SU-DHL-6 (cell line): Measurements from ENCODE around the gene ITPR1.

Experiments
- H2AFZ ChIP-seq: fragments of 200-600 bp; sonication (generic); 2 replicates; pipeline ENCODE4 v1.6.1; 2014; ENCODE audit warnings: low read depth, mild to moderate bottlenecking, moderate library complexity, mixed read lengths, antibody characterized with exemption, low read length; ENCODE audit not compliant: severe bottlenecking
- H3F3A ChIP-seq: fragments of 200-600 bp; shearing (Covaris generic); 2 replicates; pipeline ENCODE4 v1.6.0; 2016; ENCODE audit warnings: antibody characterized with exemption, mild to moderate bottlenecking; ENCODE audit not compliant: insufficient read depth
- H3K27ac ChIP-seq: fragments of 200-600 bp; sonication (generic); 2 replicates; pipeline ENCODE4 v1.5.1; 2016; ENCODE audit warnings: low read depth, mild to moderate bottlenecking, low read length, moderate library complexity, mixed read lengths
- H3K27me3 ChIP-seq: fragments of 200-600 bp; sonication (generic), shearing (Covaris generic); 2 replicates; pipeline ENCODE4 v1.6.0; 2014; ENCODE audit warnings: mild to moderate bottlenecking, low read length
- H3K36me3 ChIP-seq: fragments of 200-600 bp; sonication (generic); 2 replicates; pipeline ENCODE4 v1.6.1; 2014; ENCODE audit warnings: mild to moderate bottlenecking, low read length, mixed read lengths
- H3K4me2 ChIP-seq: fragments of 300-600, 200-600 bp; shearing (Covaris generic), sonication (generic); 2 replicates; pipeline ENCODE4 v1.6.0; 2014; ENCODE audit warnings: low read length, low read depth, mild to moderate bottlenecking; ENCODE audit not compliant: poor library complexity, severe bottlenecking
- H3K4me3 ChIP-seq: fragments of 200-600 bp; sonication (generic); 2 replicates; pipeline ENCODE4 v1.5.1; 2014; ENCODE audit warnings: antibody characterized with exemption, low read length, mild to moderate bottlenecking, mixed read lengths; ENCODE audit not compliant: insufficient read depth, poor library complexity, severe bottlenecking
- H3K79me2 ChIP-seq: fragments of 200-600 bp; sonication (generic); 2 replicates; pipeline ENCODE4 v1.6.1; 2014; ENCODE audit warnings: mild to moderate bottlenecking, low read length, moderate library complexity; ENCODE audit not compliant: insufficient read depth
- H3K9ac ChIP-seq: fragments of 200-600 bp; sonication (generic); 2 replicates; pipeline ENCODE4 v1.7.0; 2014; ENCODE audit warnings: mild to moderate bottlenecking, low read length
- H3K9me2 ChIP-seq: fragments of 200-600 bp; sonication (generic); replicated peaks from 2 replicates; pipeline ENCODE4 v1.6.1; 2014; ENCODE audit warnings: low read length; ENCODE audit not compliant: insufficient read depth
- H3K9me3 ChIP-seq: fragments of 200-600 bp; sonication (generic); 2 replicates; pipeline ENCODE4 v1.6.1; 2014; ENCODE audit warnings: low read length, mixed read lengths; ENCODE audit not compliant: insufficient read depth
- H4K20me1 ChIP-seq: fragments of 200-600 bp; sonication (generic); 2 replicates; pipeline ENCODE4 v1.6.1; 2014; ENCODE audit warnings: low read depth, mild to moderate bottlenecking, antibody characterized with exemption, low read length, moderate library complexity, mixed read lengths
- CTCF ChIP-seq: fragments of 200-600 bp; sonication (generic); IDR thresholded peaks from one replicate; pipeline ENCODE4 v1.5.1; 2017; ENCODE audit warnings: antibody characterized with exemption, mild to moderate bottlenecking, low read length, moderate library complexity; ENCODE audit not compliant: insufficient read depth, poor library complexity, severe bottlenecking
- EZH2phosphoT487 ChIP-seq: fragments of 200-600 bp; sonication (generic), shearing (Covaris generic); conservative IDR thresholded peaks from 2 replicates; pipeline ENCODE4 v1.6.1; 2018; ENCODE audit warnings: mild to moderate bottlenecking, antibody characterized with exemption, low read length, moderate library complexity, mixed read lengths

Gene ITPR1

GRCh38 chr3:4856136-4856535 is 363.0 kb downstream of the ITPR1 start:
- no peaks in the 10 kb centered on the region for H3F3A ChIP-seq
- no peaks in the 10 kb centered on the region for H3K36me3 ChIP-seq
- no peaks in the 10 kb centered on the region for H3K27me3 ChIP-seq
- H3K79me2 ChIP-seq, result no peaks in the 10 kb centered on the region
- no peak overlapping the region for H3K9ac ChIP-seq
- no peaks in the 10 kb centered on the region for H4K20me1 ChIP-seq
- no peaks in the 10 kb centered on the region for H3K9me3 ChIP-seq
- no peak overlapping the region for H2AFZ ChIP-seq
- no peak overlapping the region for H3K27ac ChIP-seq
- TF ChIP-seq EZH2phosphoT487 (no peak), CTCF (no peak)
- no peak overlapping the region for H3K4me2 ChIP-seq
- H3K4me3 ChIP-seq, result no peak overlapping the region
- H3K9me2 ChIP-seq, result no peaks in the 10 kb centered on the region

- Histone ChIP-seq H3K79me2 (no peaks in the 10 kb centered on the region), H4K20me1 (no peaks in the 10 kb centered on the region), H3K9ac (no peak overlapping the region), H3K27me3 (no peaks in the 10 kb centered on the region), H3K9me2 (no peaks in the 10 kb centered on the region), H3K27ac (no peak overlapping the region), H3K4me3 (no peak overlapping the region), H3K36me3 (no peaks in the 10 kb centered on the region), H3F3A (no peaks in the 10 kb centered on the region), H3K9me3 (no peaks in the 10 kb centered on the region), H3K4me2 (no peak overlapping the region), H2AFZ (no peak overlapping the region)
- TF ChIP-seq EZH2phosphoT487 (no peak), CTCF (no peak)
Measured at GRCh38 chr3:4856564-4856963, 363.4 kb downstream of the ITPR1 start.

- Histone ChIP-seq H3K79me2 (no peaks in the 10 kb centered on the region), H4K20me1 (no peaks in the 10 kb centered on the region), H3K4me3 (no peak overlapping the region), H3K9ac (no peak overlapping the region), H3K36me3 (no peaks in the 10 kb centered on the region), H3K9me3 (no peaks in the 10 kb centered on the region), H3F3A (no peaks in the 10 kb centered on the region), H3K9me2 (no peaks in the 10 kb centered on the region), H2AFZ (no peak overlapping the region), H3K27ac (no peak overlapping the region), H3K4me2 (no peak overlapping the region), H3K27me3 (no peaks in the 10 kb centered on the region)
- TF ChIP-seq EZH2phosphoT487 (no peak), CTCF (no peak)
Measured at GRCh38 chr3:4856986-4857385, 363.8 kb downstream of the ITPR1 start.

- no peak overlapping the region for H2AFZ ChIP-seq
- no peaks in the 10 kb centered on the region for H3K9me3 ChIP-seq
- H3K79me2 ChIP-seq, result no peaks in the 10 kb centered on the region
Measured at GRCh38 chr3:4859788-4860187, 366.6 kb downstream of the ITPR1 start.

More at GRCh38 chr3:4859788-4860187, 366.6 kb downstream of the ITPR1 start:
- H3K27ac ChIP-seq, result no peak overlapping the region
- no peaks in the 10 kb centered on the region for H3K36me3 ChIP-seq
- no peaks in the 10 kb centered on the region for H3F3A ChIP-seq
- no peak overlapping the region for H3K4me2 ChIP-seq
- no peak overlapping the region for H3K4me3 ChIP-seq
- TF ChIP-seq EZH2phosphoT487, result no peak
- TF ChIP-seq CTCF, result no peak
- no peak overlapping the region for H3K9ac ChIP-seq
- no peaks in the 10 kb centered on the region for H4K20me1 ChIP-seq
- H3K9me2 ChIP-seq, result no peaks in the 10 kb centered on the region
- H3K27me3 ChIP-seq, result no peaks in the 10 kb centered on the region
